GM19035 (cell line): ENCODE measurements around the gene ECHDC3.
"Not testable (repeated sequence)": the region's sequence is repeated elsewhere in the genome, so short reads cannot be mapped to it uniquely, and the experiment has no call there.

Experiments used
- ATAC-seq: cut with Tn5 transposase; IDR thresholded peaks from one replicate; pipeline ENCODE4 v1.9.1; 2021; ENCODE audit not compliant: unreplicated experiment

ECHDC3 gene

DNA sequence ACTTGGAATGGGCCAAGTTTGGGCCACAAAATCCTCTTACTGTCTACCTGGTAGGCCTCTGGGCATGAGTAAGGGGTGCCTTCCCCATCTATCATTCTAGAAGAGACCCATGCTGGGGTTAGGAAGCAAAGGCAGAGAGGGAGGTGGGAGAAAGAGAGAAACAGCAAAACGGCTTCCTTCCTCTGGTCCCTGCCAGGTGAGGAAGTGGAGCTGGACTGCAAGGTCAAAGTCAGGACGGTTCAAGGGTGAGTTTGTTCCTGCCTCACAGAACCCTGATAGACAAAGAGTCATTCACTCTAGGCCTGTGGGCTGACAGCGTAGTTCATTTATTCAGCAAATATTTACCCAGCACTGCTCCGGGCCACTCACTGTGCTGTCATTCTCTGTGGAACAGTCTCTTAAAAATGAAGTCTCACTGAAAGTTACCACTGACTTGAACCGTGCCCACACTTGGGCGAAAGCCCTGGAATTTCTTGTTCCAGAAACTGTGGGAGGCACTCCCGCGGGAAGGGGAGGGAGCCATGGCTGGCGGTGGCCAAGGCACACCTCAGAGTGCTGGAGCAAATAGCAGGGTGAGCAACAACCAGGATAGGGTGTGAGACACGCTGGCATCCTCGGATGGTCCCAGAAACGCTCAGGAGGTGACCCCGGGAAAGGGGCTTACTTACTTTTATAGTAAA is 26.2 kb upstream of the ECHDC3 start:
- no peak for ATAC-seq

GRCh38 chr10:11716686-11717085 is 25.5 kb upstream of the ECHDC3 start:
- no peak for ATAC-seq

DNA sequence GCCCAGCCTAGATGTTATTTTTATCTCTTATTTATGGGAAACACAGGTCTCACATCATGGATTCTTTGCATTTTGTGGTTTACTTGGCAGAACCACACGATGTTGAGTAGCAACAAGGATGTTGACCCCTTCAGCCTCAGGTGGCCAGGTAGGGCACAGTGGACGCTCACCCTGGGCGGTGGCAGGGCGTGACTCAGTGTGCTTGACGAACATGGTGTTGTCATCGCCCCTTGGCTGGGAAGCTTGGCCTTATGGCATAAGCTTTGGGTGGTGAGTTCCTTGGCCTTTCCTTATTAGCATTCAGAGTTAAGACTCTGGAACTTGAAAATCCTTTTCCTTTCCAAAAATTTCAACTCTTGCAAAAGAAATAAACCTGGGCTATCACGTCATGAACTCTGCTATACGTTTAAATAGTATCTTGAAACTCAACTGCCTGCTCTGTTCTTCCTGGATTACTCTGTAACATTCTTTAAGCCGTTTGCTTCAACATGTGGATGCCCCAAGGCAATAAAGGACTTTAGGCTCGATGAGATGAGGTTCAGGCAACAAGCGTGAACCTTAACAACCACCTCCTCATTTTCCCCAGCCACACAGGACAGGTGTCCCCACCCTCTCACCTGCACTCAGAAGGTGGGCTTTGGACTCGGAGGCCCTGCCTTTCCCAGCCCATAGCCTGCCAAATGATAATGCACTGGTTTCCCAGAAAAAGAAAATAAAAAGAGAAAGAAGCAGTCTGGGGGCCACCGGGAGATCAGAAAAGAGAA is 22.5 kb upstream of the ECHDC3 start:
- ATAC-seq: no peak

- ATAC-seq: no peak
Measured at GRCh38 chr10:11720260-11720741, 21.9 kb upstream of the ECHDC3 start.

DNA sequence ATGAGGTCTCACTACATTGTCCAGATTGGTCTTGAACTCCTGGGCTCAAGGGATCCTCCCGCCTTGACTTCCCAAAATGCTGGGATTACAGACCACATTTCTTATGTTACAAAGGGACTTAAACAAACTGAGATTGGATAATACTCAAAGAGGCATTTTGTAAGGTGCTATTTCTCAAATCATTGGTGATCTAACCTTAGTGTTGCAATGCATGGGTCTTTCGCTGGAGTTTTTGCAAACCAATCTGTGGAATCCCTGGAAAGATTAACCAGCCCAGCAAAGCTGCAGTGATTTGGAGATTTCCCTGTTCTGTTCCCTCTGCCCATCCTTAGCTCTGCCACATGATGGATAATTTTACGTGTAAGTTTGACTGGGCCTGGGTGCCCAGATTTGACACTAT is 20.4 kb upstream of the ECHDC3 start:
- ATAC-seq: no peak

- no peak for ATAC-seq
Measured at GRCh38 chr10:11723359-11723758, 18.8 kb upstream of the ECHDC3 start.

GRCh38 chr10:11724938-11725776 is 17.0 kb upstream of the ECHDC3 start:
- peak; percentile 83 for ATAC-seq

DNA sequence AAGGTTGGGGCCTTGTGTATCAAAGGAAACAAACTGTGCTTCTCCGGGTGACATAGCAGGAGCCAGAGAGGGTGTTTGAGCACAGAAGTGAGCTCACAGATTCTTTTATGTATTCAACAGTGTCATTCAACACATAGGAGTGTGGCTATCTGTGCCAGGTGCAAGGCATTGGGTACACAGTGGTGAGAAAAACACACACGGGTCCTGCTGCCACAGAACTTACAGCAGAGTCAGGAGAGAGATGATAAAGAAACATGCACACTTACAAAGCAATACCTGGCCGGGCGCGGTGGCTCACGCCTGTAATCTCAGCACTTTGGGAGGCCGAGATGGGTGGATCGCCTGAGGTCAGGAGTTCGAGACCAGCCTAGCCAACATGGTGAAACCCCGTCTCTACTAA is 16.3 kb upstream of the ECHDC3 start:
- ATAC-seq: no peak

DNA sequence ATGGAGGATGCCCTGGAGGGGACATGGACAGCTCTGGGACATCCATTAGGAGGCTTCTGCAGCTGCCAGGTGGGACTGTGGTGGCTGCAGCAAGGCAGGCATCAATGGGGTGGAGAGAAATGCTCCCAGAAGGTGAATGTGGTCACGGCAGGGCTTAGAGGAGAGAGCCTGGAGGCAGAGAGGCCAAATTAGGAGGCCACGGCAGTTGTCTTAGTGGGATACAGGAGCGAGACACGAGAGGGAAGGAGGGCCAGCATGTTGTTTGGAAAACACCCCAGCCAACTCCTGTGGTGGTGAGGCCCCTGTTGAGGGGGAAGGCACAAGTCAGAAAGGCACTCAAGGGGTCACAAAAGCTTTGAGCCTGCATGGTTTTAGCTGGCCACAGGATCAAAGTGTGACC is 14.6 kb upstream of the ECHDC3 start:
- no peak for ATAC-seq

DNA sequence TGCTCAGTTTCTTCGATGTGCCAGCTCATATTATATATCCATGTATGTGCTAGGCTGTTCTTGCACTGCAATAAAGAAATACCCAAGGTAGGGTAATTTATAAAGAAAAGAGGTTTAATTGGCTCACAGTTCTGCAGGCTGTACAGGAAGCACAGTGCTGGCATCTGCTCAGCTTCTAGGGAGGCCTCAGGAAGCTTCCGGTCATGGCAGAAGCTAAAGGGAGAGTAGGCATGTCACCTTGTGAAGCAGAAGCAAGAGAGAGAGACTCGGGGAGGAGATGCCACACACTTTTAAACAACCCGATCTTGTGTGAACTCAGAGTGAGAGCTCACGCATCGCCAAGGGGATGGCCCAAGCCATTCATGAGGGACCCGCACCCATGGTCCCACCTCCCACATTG is 13.8 kb upstream of the ECHDC3 start:
- no peak for ATAC-seq

DNA sequence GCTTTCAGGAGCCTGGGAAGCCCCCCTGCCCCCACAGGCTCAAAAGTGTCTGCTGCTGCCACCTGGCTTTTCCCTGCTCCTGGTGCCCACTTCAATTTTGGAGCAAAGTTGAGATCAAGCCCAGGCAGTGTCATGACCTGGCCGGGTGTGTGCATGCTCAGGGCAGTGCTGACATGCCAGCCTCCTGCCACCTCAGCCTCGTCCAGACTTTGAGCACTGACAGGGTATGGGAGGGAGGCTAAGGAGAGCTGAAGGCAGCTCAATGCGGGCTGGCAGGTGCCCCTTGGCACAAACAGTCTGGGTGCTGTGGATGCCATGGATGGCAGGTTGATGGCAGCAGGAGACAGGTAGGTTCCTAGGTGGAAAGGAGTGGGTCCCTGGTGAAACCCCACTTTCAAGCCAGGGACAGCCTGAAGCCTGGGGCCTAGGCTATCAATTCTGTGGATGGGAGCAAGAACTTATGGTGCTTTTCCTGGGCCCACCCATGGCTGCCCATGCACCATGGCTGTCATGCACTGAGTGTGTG is 12.3 kb upstream of the ECHDC3 start:
- ATAC-seq: no peak

GRCh38 chr10:11730779-11731178 is 11.4 kb upstream of the ECHDC3 start:
- ATAC-seq: no peak

DNA sequence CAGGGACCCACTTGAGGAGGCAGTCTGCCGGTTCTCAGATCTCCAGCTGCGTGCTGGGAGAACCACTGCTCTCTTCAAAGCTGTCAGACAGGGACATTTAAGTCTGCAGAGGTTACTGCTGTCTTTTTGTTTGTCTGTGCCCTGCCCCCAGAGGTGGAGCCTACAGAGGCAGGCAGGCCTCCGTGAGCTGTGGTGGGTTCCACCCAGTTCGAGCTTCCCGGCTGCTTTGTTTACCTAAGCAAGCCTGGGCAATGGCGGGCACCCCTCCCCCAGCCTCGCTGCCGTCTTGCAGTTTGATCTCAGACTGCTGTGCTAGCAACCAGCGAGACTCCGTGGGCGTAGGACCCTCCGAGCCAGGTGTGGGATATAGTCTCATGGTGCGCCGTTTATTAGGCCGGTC is 5.4 kb upstream of the ECHDC3 start:
- ATAC-seq: not testable (repeated sequence)

GRCh38 chr10:11737258-11738032 is 4.7 kb upstream of the ECHDC3 start:
- not testable (repeated sequence) for ATAC-seq

DNA sequence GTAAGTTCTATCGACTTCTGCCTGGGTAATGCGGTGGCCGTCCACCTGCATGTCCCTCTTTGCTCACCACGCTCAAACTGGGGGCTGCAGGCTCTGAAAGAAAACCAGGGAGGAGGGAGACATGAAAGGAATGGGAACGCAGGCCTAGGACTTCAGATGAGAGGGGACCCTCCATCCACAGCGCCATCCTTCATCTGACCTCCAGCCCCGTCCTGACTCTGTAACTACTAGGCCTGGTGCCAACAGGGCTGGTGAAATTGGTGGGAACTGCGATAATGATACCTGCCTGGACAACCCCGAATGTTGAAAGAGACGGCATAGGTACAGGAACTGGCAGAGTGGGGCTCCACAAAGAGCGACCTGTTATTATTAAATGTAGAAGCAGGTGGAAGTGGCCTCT is 1.3 kb upstream of the ECHDC3 start:
- ATAC-seq: no peak

DNA sequence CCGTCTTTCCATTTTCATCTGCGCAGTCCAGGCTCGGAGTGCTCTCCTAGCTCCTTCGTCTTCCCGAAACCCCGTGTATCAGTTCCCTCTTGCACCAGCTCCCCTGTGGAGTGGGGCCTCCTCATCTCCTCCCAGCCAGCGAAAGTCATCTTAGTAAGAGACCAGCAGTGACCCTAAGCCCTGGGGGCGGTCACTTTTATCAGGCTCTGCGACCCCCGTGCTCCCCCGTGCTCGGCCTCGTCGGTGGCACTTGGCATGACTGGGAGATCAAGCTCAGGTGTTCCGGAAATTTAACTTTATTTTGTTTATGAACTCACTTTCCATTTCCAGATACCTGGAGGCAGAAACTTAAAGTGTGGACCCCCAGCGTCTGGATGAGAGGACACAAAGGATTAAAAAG is 574 bp upstream of the ECHDC3 start:
- ATAC-seq: no peak

DNA sequence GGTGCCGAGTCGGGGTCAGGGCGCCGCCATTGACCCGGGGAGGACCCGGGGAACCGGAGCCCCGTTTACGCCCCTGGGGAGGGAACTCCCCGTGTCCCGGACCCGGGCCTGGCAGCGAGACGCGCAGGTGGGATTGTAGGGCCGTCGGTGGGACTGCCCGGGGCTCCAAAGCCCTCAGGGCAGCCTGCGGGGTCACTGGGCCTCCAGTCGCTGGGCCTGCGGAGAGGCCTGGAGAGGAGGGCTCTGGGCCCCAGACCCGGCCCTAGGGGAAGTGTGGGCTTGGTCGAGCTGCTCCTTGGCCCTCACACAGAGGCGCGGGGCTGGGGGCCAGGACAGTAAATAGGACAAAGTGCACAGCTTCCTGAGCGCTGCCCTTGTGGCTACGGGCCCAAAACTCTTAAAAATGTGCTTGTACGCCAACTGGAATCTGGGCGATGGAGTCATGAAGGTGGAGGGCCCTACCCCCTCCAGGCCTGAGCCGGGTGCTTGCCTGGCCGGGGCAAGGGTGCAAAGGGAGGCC is 657 bp downstream of the ECHDC3 start:
- peak; percentile 3 for ATAC-seq

- ATAC-seq: no peak
Measured at GRCh38 chr10:11743461-11744338, 1.5 kb downstream of the ECHDC3 start.

- ATAC-seq: no peak
Measured at GRCh38 chr10:11745045-11745444, 2.9 kb downstream of the ECHDC3 start.
